Kidney epithelial cell (primary cell): ENCODE results near the gene CHST6. TPM values are rescaled to one million over a fixed set of nuclear protein-coding genes. Genes with fewer than 3 reads are reported as not detected.

Experiments used
- DNase-seq: peaks from one replicate; pipeline ENCODE4 v3.0.0-alpha.2; 2010; ENCODE audit warnings: low read depth
- H3K27me3 ChIP-seq: 2 replicates; pipeline ENCODE4 v1.6.0; 2011; ENCODE audit warnings: low read length; ENCODE audit not compliant: control insufficient read depth, insufficient read depth
- H3K36me3 ChIP-seq: 2 replicates; pipeline ENCODE4 v1.5.1; 2011; ENCODE audit warnings: low read length; ENCODE audit not compliant: control insufficient read depth, insufficient read depth
- H3K4me3 ChIP-seq: 2 replicates; pipeline ENCODE4 v1.5.1; 2011; ENCODE audit warnings: low read depth, mild to moderate bottlenecking, control low read depth, low read length
- CTCF ChIP-seq: IDR thresholded peaks from 2 replicates; pipeline ENCODE4 v1.5.1; 2011; ENCODE audit warnings: mild to moderate bottlenecking, moderate library complexity, low read length, control low read depth, inconsistent platforms; ENCODE audit not compliant: insufficient read depth, poor library complexity, severe bottlenecking
- total RNA-seq: library from RNA; depleted of rRNA; stranded (reverse); fragments of >200 nt; gene quantifications from 2 replicates; pipeline ENCODE4 v1.2.3, GENCODE V29; 2015

The CHST6 gene
- total RNA-seq, 1 donor from 2014 or later, result 2.4 TPM

DNA sequence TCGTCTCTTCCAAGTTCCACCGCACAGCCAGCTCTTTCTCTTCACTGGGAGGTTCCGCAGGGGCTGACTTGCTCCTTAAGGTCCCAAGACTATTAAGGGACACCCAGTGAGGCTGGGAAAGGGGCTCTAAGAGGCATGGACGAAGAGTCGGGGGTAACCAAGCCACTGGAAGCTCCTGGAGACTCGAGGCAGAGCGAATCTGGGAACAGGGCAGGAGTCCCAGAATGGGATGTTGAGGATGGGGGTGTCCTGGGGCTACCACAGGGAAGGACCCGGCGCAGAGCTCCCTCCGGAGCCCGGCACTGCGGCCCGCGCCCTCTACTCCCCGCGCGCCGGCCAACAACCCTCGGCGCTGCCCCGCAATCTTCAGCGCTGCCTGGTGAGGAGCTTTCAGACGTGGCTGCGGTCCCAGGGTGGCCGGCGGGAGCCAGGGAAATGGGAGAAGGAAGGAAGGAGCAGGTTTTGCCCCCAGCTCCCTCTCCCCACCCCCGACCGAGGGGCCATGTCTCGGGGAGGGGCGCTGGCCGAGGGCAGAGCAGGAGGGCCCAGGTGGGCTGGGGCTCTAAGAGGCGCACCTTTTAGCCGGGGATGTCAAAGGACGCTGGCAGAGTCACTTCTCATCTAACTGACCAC, 40.1 kb upstream of the CHST6 start:
- Histone ChIP-seq H3K27me3 (no peaks in the 10 kb centered on the region), H3K36me3 (no peaks in the 10 kb centered on the region), H3K4me3 (no peak overlapping the region)
- TF ChIP-seq CTCF, result no peak
- no peak for DNase-seq

- no peaks in the 10 kb centered on the region for H3K27me3 ChIP-seq
- TF ChIP-seq CTCF, result no peak
- no peak for DNase-seq
- H3K36me3 ChIP-seq, result no peaks in the 10 kb centered on the region
- H3K4me3 ChIP-seq, result no peak overlapping the region
These were observed 39.4 kb upstream of the CHST6 start for GRCh38 chr16:75534560-75535205.

GRCh38 chr16:75532791-75533190, 37.5 kb upstream of the CHST6 start:
- H3K4me3 ChIP-seq, result no peak overlapping the region
- no peaks in the 10 kb centered on the region for H3K36me3 ChIP-seq
- TF ChIP-seq CTCF, result no peak
- no peaks in the 10 kb centered on the region for H3K27me3 ChIP-seq
- DNase-seq, result no peak

DNA sequence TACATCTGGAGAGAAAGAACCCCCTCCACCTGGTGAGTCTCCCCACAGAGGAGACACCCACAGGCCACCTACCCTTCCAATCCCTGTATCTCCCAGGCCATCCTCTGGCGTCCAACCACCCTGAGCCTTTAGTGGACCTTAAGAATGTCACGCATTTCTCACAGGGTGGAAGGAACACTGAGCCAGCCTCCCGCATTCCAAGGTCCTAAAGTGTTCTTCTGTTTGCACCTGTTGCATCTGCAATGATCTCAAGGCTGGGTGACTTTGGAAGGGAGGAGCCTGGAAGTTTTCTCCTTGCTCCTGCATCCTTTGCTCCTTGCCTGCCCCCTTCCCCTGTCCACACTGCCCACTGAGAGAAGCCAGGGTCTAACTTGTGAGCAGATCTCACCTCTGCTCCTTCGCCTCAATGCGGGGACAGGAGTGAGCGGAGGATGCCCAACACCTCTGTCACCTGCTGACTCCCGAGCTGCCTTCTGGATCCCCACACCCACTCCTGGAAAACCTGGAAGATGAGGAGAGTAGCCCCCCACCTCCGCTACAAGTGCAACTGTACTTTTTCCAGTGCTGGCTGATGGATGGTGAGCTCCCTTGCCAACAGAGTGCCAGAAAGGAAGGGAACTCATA, 37.0 kb upstream of the CHST6 start:
- H3K27me3 ChIP-seq, result no peaks in the 10 kb centered on the region
- no peak overlapping the region for H3K4me3 ChIP-seq
- DNase-seq, result no peak
- no peak for TF ChIP-seq CTCF
- no peaks in the 10 kb centered on the region for H3K36me3 ChIP-seq

- no peak for DNase-seq
- H3K36me3 ChIP-seq, result no peaks in the 10 kb centered on the region
- H3K4me3 ChIP-seq, result no peak overlapping the region
- no peaks in the 10 kb centered on the region for H3K27me3 ChIP-seq
- no peak for TF ChIP-seq CTCF
These were observed 34.7 kb upstream of the CHST6 start for GRCh38 chr16:75529959-75530358.
